ENCODE data around the gene CYP26A1.

DNA sequence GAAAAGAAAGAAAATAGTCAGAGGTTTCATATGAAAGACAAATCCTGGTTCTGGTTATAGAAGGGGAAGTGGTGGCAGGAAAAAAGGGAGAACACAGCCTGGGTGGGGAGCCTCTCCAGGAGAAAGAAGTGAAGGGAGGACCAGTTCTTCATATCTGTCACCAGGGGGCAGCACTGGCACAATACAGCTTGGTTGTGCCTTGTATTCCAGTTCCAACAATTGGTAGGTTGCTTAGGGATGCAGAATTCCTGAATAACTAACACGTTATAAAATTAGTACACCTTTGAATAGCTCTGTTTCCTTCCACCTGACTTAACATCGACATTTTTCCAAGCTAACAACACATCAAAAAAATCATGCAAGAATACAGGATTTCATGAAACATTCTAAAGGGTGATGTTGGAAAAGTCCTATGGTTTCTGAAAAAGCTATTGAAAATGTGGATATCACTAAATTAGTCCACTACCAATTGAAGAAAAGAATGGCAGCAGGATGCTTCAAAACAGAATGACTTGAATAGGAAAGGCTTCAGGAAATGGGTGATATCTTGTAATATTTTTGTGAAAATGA is 52.9 kb downstream of the CYP26A1 start:
- TF ChIP-seq, protein P1, sequence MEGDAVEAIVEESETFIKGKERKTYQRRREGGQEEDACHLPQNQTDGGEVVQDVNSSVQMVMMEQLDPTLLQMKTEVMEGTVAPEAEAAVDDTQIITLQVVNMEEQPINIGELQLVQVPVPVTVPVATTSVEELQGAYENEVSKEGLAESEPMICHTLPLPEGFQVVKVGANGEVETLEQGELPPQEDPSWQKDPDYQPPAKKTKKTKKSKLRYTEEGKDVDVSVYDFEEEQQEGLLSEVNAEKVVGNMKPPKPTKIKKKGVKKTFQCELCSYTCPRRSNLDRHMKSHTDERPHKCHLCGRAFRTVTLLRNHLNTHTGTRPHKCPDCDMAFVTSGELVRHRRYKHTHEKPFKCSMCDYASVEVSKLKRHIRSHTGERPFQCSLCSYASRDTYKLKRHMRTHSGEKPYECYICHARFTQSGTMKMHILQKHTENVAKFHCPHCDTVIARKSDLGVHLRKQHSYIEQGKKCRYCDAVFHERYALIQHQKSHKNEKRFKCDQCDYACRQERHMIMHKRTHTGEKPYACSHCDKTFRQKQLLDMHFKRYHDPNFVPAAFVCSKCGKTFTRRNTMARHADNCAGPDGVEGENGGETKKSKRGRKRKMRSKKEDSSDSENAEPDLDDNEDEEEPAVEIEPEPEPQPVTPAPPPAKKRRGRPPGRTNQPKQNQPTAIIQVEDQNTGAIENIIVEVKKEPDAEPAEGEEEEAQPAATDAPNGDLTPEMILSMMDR (IDR thresholded peaks at IDR 0.05) = peak in 1 of 6 experiments; percentile 12
- no peak for TF ChIP-seq POLR2A (IDR thresholded peaks at IDR 0.05)

Data from thyroid gland (tissue), 4 donors.